Pancreas (tissue), 10 donors: Measurements from ENCODE around the gene INTS1. TPM values are rescaled to one million over a fixed set of nuclear protein-coding genes. Genes with fewer than 3 reads are reported as not detected.

ENCODE experiments used
- ATAC-seq, 4 donors: fragments of 200-7000 bp; cut with Tn5 transposase; one replicate each; pipeline versions ENCODE4 v1.8.0 to v1.9.1; 2020; ENCODE audit warnings: mild to moderate bottlenecking in 4 of 4, moderate library complexity in 4 of 4
- DNase-seq, 6 donors: peaks; one replicate each; pipeline ENCODE4 v3.0.0-alpha.2; 2020
- FAIRE-seq: peaks from 2 replicates; lab custom pipeline; 2012; peaks lifted over from hg19 to GRCh38; lab: Jason Lieb, UNC
- H3K27ac ChIP-seq, 4 donors: fragments of 200-600 bp; sonication (generic); 1 replicate in 3 of 4; 2 replicates in 1 of 4; pipeline versions ENCODE4 v1.5.0 to v1.8.0; 2020
- H3K27me3 ChIP-seq, 4 donors: fragments of 200-600 bp; one replicate each; pipeline ENCODE4 v1.8.0; 2021
- H3K36me3 ChIP-seq, 3 donors: fragments of 200-600 bp; sonication (generic) in 1 of 3; one replicate each; pipeline versions ENCODE4 v1.5.0 to v1.8.0; 2020 to 2021
- H3K4me1 ChIP-seq, 3 donors: fragments of 200-600 bp; one replicate each; pipeline ENCODE4 v1.8.0; 2021
- H3K4me3 ChIP-seq, 4 donors: fragments of 200-600 bp; sonication (generic) in 2 of 4; one replicate each; pipeline versions ENCODE4 v1.5.0 to v1.8.0; 2020 to 2021
- H3K9me3 ChIP-seq, 4 donors: fragments of 200-600 bp; one replicate each; pipeline ENCODE4 v1.8.0; 2021
- WGBS, 2 donors: extraction: QIAGEN DNeasy Blood & Tissue Kit; methylation state at CpG; one replicate each; pipeline ENCODE4 v1.1.7; 2013; 5-methylcytosine and 5-hydroxymethylcytosine counted together
- intact Hi-C, 3 donors: fragments of 100-400 bp; cut with DNase I; formaldehyde crosslinking; loops; one replicate each; pipeline versions ENCODE4 v1.11.1 to v1.14.2; 2022
- polyA plus RNA-seq, 2 donors: library from polyadenylated mRNA; stranded (reverse); fragments of 200-250 nt; gene quantifications; one replicate each; pipeline ENCODE4 v1.2.3, GENCODE V29; 2013
- total RNA-seq, 6 donors: library from RNA; stranded (reverse); fragmentation: NEBNext Ultra II Directional in 4 of 6; extraction: Animal tissue kit (Norgen Biotek cat#: 25700) in 4 of 6; gene quantifications; one replicate each; pipeline versions ENCODE4 v1.2.1 to v1.2.4, GENCODE V29; 2021 to 2023
- TF ChIP-seq, protein P1 (sequence below), 4 donors: fragments of 200-600 bp; sonication (generic) in 3 of 4; IDR thresholded peaks; one replicate each; pipeline versions ENCODE4 v1.5.0 to v1.8.0; 2021; ENCODE audit warnings: antibody characterized with exemption in 4 of 4
- donor health status: healthy with polysubstance abuse.
- donor health status: DM: no; HTN: no; CAD: no; lungs with moderate emphysema.
- donor health status: DM: no; HTN: no; CAD: no.
- donor health status: control.
- donor health status: control.
- donor health status: Bipolar disorder and iron deficiency.
- donor health status: DM: yes; HTN: yes; CAD: no.
- donor health status: DM: no; HTN: no; CAD: no.
- donor health status: DM: no; HTN: no; CAD: no.
- donor health status: DM: yes; HTN: yes; CAD: no.

The INTS1 gene
- total and polyA plus RNA-seq, 8 donors: 45.0 to 166 (median 62.2) TPM

DNA sequence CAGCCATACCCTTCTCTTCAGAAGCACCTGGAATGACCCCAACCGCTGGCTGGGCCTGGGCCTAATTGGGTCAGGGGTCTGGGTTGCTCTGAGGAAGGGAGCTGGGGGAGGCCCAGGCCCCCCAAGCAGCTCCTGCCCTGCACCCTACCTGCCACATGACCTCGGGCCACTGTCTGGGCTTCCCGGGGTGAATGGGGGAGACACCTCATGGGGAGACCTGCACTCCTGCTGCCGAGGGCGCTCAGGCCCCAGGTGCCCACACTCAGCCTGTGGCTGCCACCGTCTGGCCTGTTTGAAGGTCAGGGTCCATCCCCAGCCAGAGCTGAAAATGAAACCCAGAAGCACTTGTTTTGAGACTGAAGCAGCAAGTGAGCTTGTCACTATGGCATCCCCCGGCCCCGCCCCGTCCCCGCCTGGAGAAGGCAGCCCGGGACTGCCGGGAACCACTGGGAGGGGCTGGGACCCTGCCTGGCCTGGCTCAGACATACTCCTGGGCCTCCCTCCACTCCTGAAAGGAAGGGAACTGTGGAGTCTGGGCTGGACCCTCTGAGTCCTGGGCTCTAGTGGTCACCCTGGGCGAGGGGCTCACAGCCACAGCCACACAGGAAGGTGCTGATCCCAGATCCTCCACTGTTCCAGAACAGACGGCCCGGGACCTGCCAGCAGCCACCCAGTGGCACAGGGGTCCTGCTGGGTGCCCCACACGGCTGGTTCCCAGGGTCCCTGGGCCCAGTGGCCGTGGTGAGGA lies 37.5 kb downstream of the INTS1 start:
- no peak overlapping the region for H3K4me3 ChIP-seq
- 35 to 47% methylated on average over 16 to 17 of the region's 17 CpGs for WGBS, 2 donors
- no peaks in the 10 kb centered on the region for H3K9me3 ChIP-seq
- peak overlapping the region in 2 of 4 donors; percentile 41 to 60 for H3K27ac ChIP-seq
- FAIRE-seq (no peak), ATAC-seq (peak in 3 of 4 donors; percentile 45 to 86 (median 73)), DNase-seq (peak in 3 of 6 donors; percentile 52 to 80 (median 80))
- no peaks in the 10 kb centered on the region for H3K27me3 ChIP-seq
- TF ChIP-seq, protein P1, sequence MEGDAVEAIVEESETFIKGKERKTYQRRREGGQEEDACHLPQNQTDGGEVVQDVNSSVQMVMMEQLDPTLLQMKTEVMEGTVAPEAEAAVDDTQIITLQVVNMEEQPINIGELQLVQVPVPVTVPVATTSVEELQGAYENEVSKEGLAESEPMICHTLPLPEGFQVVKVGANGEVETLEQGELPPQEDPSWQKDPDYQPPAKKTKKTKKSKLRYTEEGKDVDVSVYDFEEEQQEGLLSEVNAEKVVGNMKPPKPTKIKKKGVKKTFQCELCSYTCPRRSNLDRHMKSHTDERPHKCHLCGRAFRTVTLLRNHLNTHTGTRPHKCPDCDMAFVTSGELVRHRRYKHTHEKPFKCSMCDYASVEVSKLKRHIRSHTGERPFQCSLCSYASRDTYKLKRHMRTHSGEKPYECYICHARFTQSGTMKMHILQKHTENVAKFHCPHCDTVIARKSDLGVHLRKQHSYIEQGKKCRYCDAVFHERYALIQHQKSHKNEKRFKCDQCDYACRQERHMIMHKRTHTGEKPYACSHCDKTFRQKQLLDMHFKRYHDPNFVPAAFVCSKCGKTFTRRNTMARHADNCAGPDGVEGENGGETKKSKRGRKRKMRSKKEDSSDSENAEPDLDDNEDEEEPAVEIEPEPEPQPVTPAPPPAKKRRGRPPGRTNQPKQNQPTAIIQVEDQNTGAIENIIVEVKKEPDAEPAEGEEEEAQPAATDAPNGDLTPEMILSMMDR (IDR thresholded peaks at IDR 0.05): no peak
- H3K4me1 ChIP-seq: peaks cover 0 to 6% (median 0%) of the 10 kb centered on the region in 3 donors
- intact Hi-C loops: no loop called here
- peaks cover 0 to 16% (median 10%) of the 10 kb centered on the region in 3 donors for H3K36me3 ChIP-seq

DNA sequence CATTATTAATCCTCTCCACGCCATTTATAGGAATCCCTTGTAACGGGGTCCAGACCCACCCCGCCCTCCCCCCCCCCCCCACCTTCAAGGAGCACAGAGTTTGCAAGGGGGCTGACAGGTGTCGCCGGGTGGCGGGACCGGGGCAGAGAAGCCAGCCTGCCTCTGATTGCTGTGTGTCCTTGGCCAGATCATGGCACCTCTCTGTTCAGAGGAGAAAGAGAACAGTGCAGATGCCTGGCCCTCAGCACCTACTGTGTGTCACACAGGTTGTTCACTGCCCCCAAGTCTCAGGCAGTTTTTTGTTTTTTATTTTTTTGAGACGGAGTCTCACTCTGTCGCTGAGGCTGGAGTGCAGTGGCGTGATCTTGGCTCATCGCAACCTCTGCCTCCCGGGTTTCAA lies 39.5 kb downstream of the INTS1 start:
- no peak for FAIRE-seq
- TF ChIP-seq, protein P1 (IDR thresholded peaks at IDR 0.05): no peak
- Histone ChIP-seq H3K4me3 (no peak overlapping the region), H3K27ac (no peak overlapping the region), H3K27me3 (no peaks in the 10 kb centered on the region), H3K9me3 (no peaks in the 10 kb centered on the region), H3K4me1 (peaks cover 0 to 18% (median 5%) of the 10 kb centered on the region in 3 donors), H3K36me3 (no peaks in the 10 kb centered on the region)
- ATAC-seq: no peak
- intact Hi-C loops: no loop called here
- 51 to 60% methylated on average over 12 of the region's 12 CpGs for WGBS, 2 donors
- DNase-seq: no peak

DNA sequence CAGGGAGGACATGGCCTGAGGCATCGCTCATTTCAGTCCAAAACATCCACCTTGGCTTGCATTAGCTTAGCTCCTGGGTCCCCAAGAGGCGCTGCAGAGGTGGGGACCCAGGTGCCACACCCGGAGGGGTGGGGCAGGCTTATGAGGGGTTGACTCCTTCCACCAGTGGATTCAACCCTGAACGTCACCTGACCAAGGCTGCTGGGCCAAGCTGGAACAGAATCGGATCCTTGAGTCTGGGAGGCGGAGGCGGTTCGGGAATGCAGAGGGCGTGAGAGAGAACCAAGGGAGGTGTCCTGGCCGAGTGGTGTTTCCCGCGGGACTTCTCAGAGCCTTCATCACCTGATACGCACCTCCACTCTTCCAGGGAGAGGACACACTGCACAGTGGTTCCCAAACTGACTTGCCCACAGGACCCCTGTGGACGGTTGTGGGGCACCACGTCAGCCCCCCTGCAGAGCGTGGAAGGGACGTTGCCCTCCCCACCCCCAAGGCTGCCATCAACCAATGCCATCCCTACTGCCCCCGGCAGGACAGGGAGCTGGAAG lies 40.4 kb downstream of the INTS1 start:
- H3K36me3 ChIP-seq: no peaks in the 10 kb centered on the region
- ATAC-seq (no peak), DNase-seq (no peak), FAIRE-seq (no peak)
- H3K4me3 ChIP-seq: no peak overlapping the region
- intact Hi-C loops: no loop called here
- peaks cover 3 to 18% (median 5%) of the 10 kb centered on the region in 3 donors for H3K4me1 ChIP-seq
- no peak overlapping the region for H3K27ac ChIP-seq
- H3K27me3 ChIP-seq: no peaks in the 10 kb centered on the region
- H3K9me3 ChIP-seq: no peaks in the 10 kb centered on the region
- 33 to 34% methylated on average over 18 of the region's 18 CpGs for WGBS, 2 donors
- TF ChIP-seq, protein P1 (IDR thresholded peaks at IDR 0.05): no peak

GRCh38 chr7:1461646-1462375 lies 42.4 kb downstream of the INTS1 start:
- peak overlapping the region in 1 of 4 donors; percentile 3 for H3K27ac ChIP-seq
- H3K4me1 ChIP-seq: peaks cover 5 to 25% (median 21%) of the 10 kb centered on the region in 3 donors
- intact Hi-C loops: no loop called here
- no peak for DNase-seq
- 60 to 64% methylated on average over 18 of the region's 18 CpGs for WGBS, 2 donors
- FAIRE-seq: no peak
- TF ChIP-seq, protein P1 (IDR thresholded peaks at IDR 0.05): no peak
- no peak overlapping the region for H3K4me3 ChIP-seq
- no peaks in the 10 kb centered on the region for H3K9me3 ChIP-seq
- no peaks in the 10 kb centered on the region for H3K36me3 ChIP-seq
- no peaks in the 10 kb centered on the region for H3K27me3 ChIP-seq
- no peak for ATAC-seq
